SK-N-MC (cell line): Measurements from ENCODE around the gene C1GALT1C1.

ENCODE experiments used
- DNase-seq: peaks from one replicate; pipeline ENCODE4 v3.0.0-alpha.2; 2011; ENCODE audit warnings: low read depth, low spot score
- H3K27ac ChIP-seq: fragments of 200-600 bp; sonication (generic); 2 replicates; pipeline ENCODE4 v1.5.1; 2016; ENCODE audit warnings: mixed run types
- H3K36me3 ChIP-seq: fragments of 200-600 bp; sonication (generic); 2 replicates; pipeline ENCODE4 v1.6.1; 2017; ENCODE audit warnings: antibody characterized with exemption, low read length, mixed read lengths; ENCODE audit not compliant: insufficient read depth
- H3K4me3 ChIP-seq: fragments of 200-600 bp; sonication (generic); 2 replicates; pipeline ENCODE4 v1.5.1; 2016
- H3K9ac ChIP-seq: fragments of 200-600 bp; sonication (generic); 2 replicates; pipeline ENCODE4 v1.8.0; 2017; ENCODE audit warnings: mixed run types, mixed read lengths; ENCODE audit not compliant: insufficient read length
- H3K9me3 ChIP-seq: fragments of 200-600 bp; sonication (generic); 2 replicates; pipeline ENCODE4 v1.6.1; 2017; ENCODE audit warnings: low read depth, mild to moderate bottlenecking, antibody characterized with exemption, low read length, moderate library complexity, mixed read lengths
- EZH2 ChIP-seq: fragments of 200-600 bp; sonication (generic); IDR thresholded peaks from one replicate; pipeline ENCODE4 v1.6.1; 2017; ENCODE audit warnings: antibody characterized with exemption
- FOXP2 ChIP-seq: optimal IDR thresholded peaks from 2 replicates; pipeline ENCODE3; 2011; ENCODE audit warnings: mild to moderate bottlenecking, moderate library complexity; ENCODE audit not compliant: insufficient read depth; ENCODE audit errors: extremely low read length, control extremely low read depth
- POLR2AphosphoS5 ChIP-seq: IDR thresholded peaks from 2 replicates; pipeline ENCODE4 v1.6.1; 2012; ENCODE audit warnings: mild to moderate bottlenecking, low read depth, low read length, borderline replicate concordance

Gene C1GALT1C1

GRCh38 chrX:120614816-120615215 is 15.0 kb downstream of the C1GALT1C1 start:
- Histone ChIP-seq H3K27ac (peak overlapping the region; percentile 82), H3K9me3 (no peaks in the 10 kb centered on the region), H3K36me3 (peaks cover 11% of the 10 kb centered on the region; the same call in 1 of the 2 replicates), H3K9ac (no peak overlapping the region), H3K4me3 (0 out of 2 replicates have a peak overlapping the region, but pooled peaks have one; percentile 19)
- DNase-seq = no peak
- no peak for TF ChIP-seq FOXP2
- TF ChIP-seq POLR2AphosphoS5 = no peak
- no peak for TF ChIP-seq EZH2

- Histone ChIP-seq H3K36me3 (peaks cover 25% of the 10 kb centered on the region; the same call in 1 of the 2 replicates), H3K9me3 (no peaks in the 10 kb centered on the region), H3K4me3 (no peak overlapping the region), H3K27ac (no peak overlapping the region), H3K9ac (no peak overlapping the region)
- no peak for TF ChIP-seq EZH2
- TF ChIP-seq FOXP2 = no peak
- TF ChIP-seq POLR2AphosphoS5 = no peak
- DNase-seq = no peak
Measured at GRCh38 chrX:120612086-120612485, 17.8 kb downstream of the C1GALT1C1 start.

- Histone ChIP-seq H3K36me3 (peaks cover 18% of the 10 kb centered on the region; the same call in 1 of the 2 replicates), H3K4me3 (peak overlapping the region; percentile 88), H3K27ac (peak overlapping the region; percentile 95), H3K9ac (peak overlapping the region; percentile 90), H3K9me3 (no peaks in the 10 kb centered on the region)
- TF ChIP-seq POLR2AphosphoS5 (no peak), FOXP2 (no peak), EZH2 (no peak)
- DNase-seq = no peak
Measured at GRCh38 chrX:120604361-120604782, 25.5 kb downstream of the C1GALT1C1 start.

- peak within 1 kb of the TSS; percentile 88 for H3K4me3 ChIP-seq
- peak; percentile 68 for TF ChIP-seq POLR2AphosphoS5
- TF ChIP-seq FOXP2 = no peak
- no peak for TF ChIP-seq EZH2
- H3K36me3 ChIP-seq = peaks cover 18% of the 10 kb centered on the region; the same call in 1 of the 2 replicates
- peak within 1 kb of the TSS; percentile 95 for H3K27ac ChIP-seq
- peak; percentile 90 for DNase-seq
- H3K9me3 ChIP-seq = no peaks in the 10 kb centered on the region
- peak within 1 kb of the TSS; percentile 90 for H3K9ac ChIP-seq
Measured at GRCh38 chrX:120603707-120604360, 26.0 kb downstream of the C1GALT1C1 start, which contains the start of gene MCTS1. TSS of gene MCTS1 (plus strand) at chrX:120604101. CDS start at chrX:120604237, 136 bp downstream.

- H3K27ac ChIP-seq = no peak overlapping the region
- no peak overlapping the region for H3K9ac ChIP-seq
- H3K9me3 ChIP-seq = no peaks in the 10 kb centered on the region
- H3K4me3 ChIP-seq = no peak overlapping the region
- TF ChIP-seq EZH2 (no peak), POLR2AphosphoS5 (no peak), FOXP2 (no peak)
- no peak for DNase-seq
- no peaks in the 10 kb centered on the region for H3K36me3 ChIP-seq
Measured at GRCh38 chrX:120585702-120586101, 44.2 kb downstream of the C1GALT1C1 start.
